Spleen (tissue), 11 donors: Measurements from ENCODE around the gene HMGXB3. TPM values are rescaled to one million over a fixed set of nuclear protein-coding genes. Genes with fewer than 3 reads are reported as not detected.

Source experiments
- DNase-seq: peaks from one replicate; pipeline ENCODE4 v3.0.0-alpha.2; 2020
- H3K27ac ChIP-seq, 8 donors: fragments of 200-600 bp; sonication (generic) in 7 of 8; 1 replicate in 4 of 8; 2 replicates in 4 of 8; pipeline versions ENCODE4 v1.5.0 to v1.8.0; 2016 to 2021; ENCODE audit warnings: inconsistent platforms in 4 of 8, mild to moderate bottlenecking in 4 of 8, moderate library complexity in 1 of 8
- H3K27me3 ChIP-seq, 7 donors: fragments of 200-600 bp; sonication (generic) in 6 of 7; replicated peaks in 1 of 7; 1 replicate in 4 of 7; 2 replicates in 3 of 7; pipeline versions ENCODE4 v1.5.0 to v1.8.0; 2016 to 2021; ENCODE audit warnings: inconsistent platforms in 3 of 7, mild to moderate bottlenecking in 1 of 7
- H3K36me3 ChIP-seq, 6 donors: fragments of 200-600 bp; sonication (generic) in 5 of 6; 1 replicate in 4 of 6; 2 replicates in 2 of 6; pipeline versions ENCODE4 v1.5.0 to v1.8.0; 2016 to 2021; ENCODE audit warnings: inconsistent platforms in 2 of 6
- H3K4me1 ChIP-seq, 6 donors: fragments of 200-600 bp; sonication (generic) in 5 of 6; 1 replicate in 3 of 6; 2 replicates in 3 of 6; pipeline versions ENCODE4 v1.5.0 to v1.8.0; 2016 to 2021; ENCODE audit warnings: inconsistent platforms in 3 of 6
- H3K4me3 ChIP-seq, 8 donors: fragments of 200-600 bp; sonication (generic) in 7 of 8; 1 replicate in 4 of 8; 2 replicates in 4 of 8; pipeline versions ENCODE4 v1.5.0 to v1.8.0; 2016 to 2021; ENCODE audit warnings: inconsistent platforms in 4 of 8, mild to moderate bottlenecking in 4 of 8, moderate library complexity in 2 of 8
- H3K9me3 ChIP-seq, 8 donors: fragments of 200-600 bp; sonication (generic) in 7 of 8; 1 replicate in 4 of 8; 2 replicates in 4 of 8; pipeline versions ENCODE4 v1.5.0 to v1.8.0; 2016 to 2021; ENCODE audit warnings: inconsistent platforms in 4 of 8
- POLR2A ChIP-seq, 3 donors: fragments of 450-650 bp; IDR thresholded peaks; one replicate each; pipeline ENCODE4 v1.5.1; 2017; ENCODE audit warnings: antibody characterized with exemption in 3 of 3, mild to moderate bottlenecking in 1 of 3
- POLR2AphosphoS5 ChIP-seq, 3 donors: sonication (generic); formaldehyde crosslinking; IDR thresholded peaks; one replicate each; pipeline ENCODE4 v1.5.1; 2017; ENCODE audit warnings: antibody characterized with exemption in 3 of 3
- WGBS, 5 donors: extraction: QIAGEN DNeasy Blood & Tissue Kit in 3 of 5; methylation state at CpG; one replicate each; pipeline versions ENCODE4 v1.1.5 to v1.1.7; 2013 to 2018; 5-methylcytosine and 5-hydroxymethylcytosine counted together
- intact Hi-C: fragments of 100-400 bp; cut with DNase I; formaldehyde crosslinking; loops from one replicate; pipeline ENCODE4 v1.15.0; 2023; ENCODE audit warnings: low total_unique reads
- polyA plus RNA-seq, 3 donors: library from polyadenylated mRNA; stranded (reverse); fragments of 200-250 nt; gene quantifications; one replicate each; pipeline ENCODE4 v1.2.1, GENCODE V29; 2013
- total RNA-seq, 7 donors: library from RNA; depleted of rRNA in 3 of 7; stranded (reverse); fragments of >200 nt in 3 of 7; fragmentation: NEBNext Ultra II Directional in 4 of 7; extraction: Animal tissue kit (Norgen Biotek cat#: 25700) in 4 of 7; gene quantifications; one replicate each; pipeline versions ENCODE4 v1.1.0 to v1.2.1, GENCODE V29; 2016 to 2021
- TF ChIP-seq, protein P1 (sequence below), 11 experiments: fragments of 200-600 bp in 7 of 11; fragments of 450-650 bp in 4 of 11; sonication (generic) in 4 of 11; IDR thresholded peaks in 8 of 11; conservative IDR thresholded peaks in 3 of 11; 1 replicate in 7 of 11; 2 replicates in 4 of 11; pipeline versions ENCODE4 v1.4.0 to v1.8.0; 2016 to 2021; ENCODE audit warnings: antibody characterized with exemption in 11 of 11, inconsistent platforms in 4 of 11, mild to moderate bottlenecking in 1 of 11
- donor health status: healthy with polysubstance abuse.
- donor health status: DM: no; HTN: no; CAD: no; lungs with moderate emphysema.
- donor health status: DM: no; HTN: no; CAD: no.
- donor health status: Bipolar disorder and iron deficiency.
- donor health status: healthy.
- donor health status: DM: no; HTN: no; CAD: no.
- donor health status: DM: yes; HTN: yes; CAD: no.

The HMGXB3 gene
- total and polyA plus RNA-seq, 10 donors, result 14.3 to 51.7 (median 34.6) TPM

GRCh38 chr5:150007050-150007449 lies 6.5 kb downstream of the HMGXB3 start:
- Histone ChIP-seq H3K4me3 (no peak overlapping the region), H3K27me3 (no peaks in the 10 kb centered on the region), H3K36me3 (peaks cover 0 to 92% (median 60%) of the 10 kb centered on the region in 6 donors), H3K27ac (no peak overlapping the region), H3K9me3 (no peaks in the 10 kb centered on the region), H3K4me1 (peaks cover 9 to 40% (median 14%) of the 10 kb centered on the region in 6 donors)
- intact Hi-C loops, result no loop called here
- TF ChIP-seq, protein P1, sequence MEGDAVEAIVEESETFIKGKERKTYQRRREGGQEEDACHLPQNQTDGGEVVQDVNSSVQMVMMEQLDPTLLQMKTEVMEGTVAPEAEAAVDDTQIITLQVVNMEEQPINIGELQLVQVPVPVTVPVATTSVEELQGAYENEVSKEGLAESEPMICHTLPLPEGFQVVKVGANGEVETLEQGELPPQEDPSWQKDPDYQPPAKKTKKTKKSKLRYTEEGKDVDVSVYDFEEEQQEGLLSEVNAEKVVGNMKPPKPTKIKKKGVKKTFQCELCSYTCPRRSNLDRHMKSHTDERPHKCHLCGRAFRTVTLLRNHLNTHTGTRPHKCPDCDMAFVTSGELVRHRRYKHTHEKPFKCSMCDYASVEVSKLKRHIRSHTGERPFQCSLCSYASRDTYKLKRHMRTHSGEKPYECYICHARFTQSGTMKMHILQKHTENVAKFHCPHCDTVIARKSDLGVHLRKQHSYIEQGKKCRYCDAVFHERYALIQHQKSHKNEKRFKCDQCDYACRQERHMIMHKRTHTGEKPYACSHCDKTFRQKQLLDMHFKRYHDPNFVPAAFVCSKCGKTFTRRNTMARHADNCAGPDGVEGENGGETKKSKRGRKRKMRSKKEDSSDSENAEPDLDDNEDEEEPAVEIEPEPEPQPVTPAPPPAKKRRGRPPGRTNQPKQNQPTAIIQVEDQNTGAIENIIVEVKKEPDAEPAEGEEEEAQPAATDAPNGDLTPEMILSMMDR (IDR thresholded peaks at IDR 0.05 in 8 of 11, conservative IDR thresholded peaks at IDR 0.05 in 3 of 11), result no peak
- no peak for TF ChIP-seq POLR2A (IDR thresholded peaks at IDR 0.05)
- TF ChIP-seq POLR2AphosphoS5 (IDR thresholded peaks at IDR 0.05), result no peak
- no peak for DNase-seq

- Histone ChIP-seq H3K27ac (no peak overlapping the region), H3K4me1 (peaks cover 0 to 12% (median 0%) of the 10 kb centered on the region in 6 donors), H3K27me3 (no peaks in the 10 kb centered on the region), H3K36me3 (peaks cover 0 to 100% (median 83%) of the 10 kb centered on the region in 6 donors), H3K9me3 (peaks cover 0 to 2% (median 0%) of the 10 kb centered on the region in 8 donors), H3K4me3 (no peak overlapping the region)
- intact Hi-C loops, result no loop called here
- DNase-seq, result no peak
- no peak for TF ChIP-seq POLR2A (IDR thresholded peaks at IDR 0.05)
- TF ChIP-seq, protein P1 (IDR thresholded peaks at IDR 0.05 in 8 of 11, conservative IDR thresholded peaks at IDR 0.05 in 3 of 11), result no peak
- TF ChIP-seq POLR2AphosphoS5 (IDR thresholded peaks at IDR 0.05), result no peak
- WGBS, 5 donors, result 87 to 93% (median 91%) methylated on average over 6 of the region's 6 CpGs
These were observed 9.3 kb downstream of the HMGXB3 start for GRCh38 chr5:150009671-150010387.

- Histone ChIP-seq H3K9me3 (peaks cover 0 to 19% (median 16%) of the 10 kb centered on the region in 8 donors), H3K27me3 (no peaks in the 10 kb centered on the region), H3K36me3 (peaks cover 3 to 100% (median 84%) of the 10 kb centered on the region in 6 donors), H3K27ac (no peak overlapping the region), H3K4me1 (no peaks in the 10 kb centered on the region), H3K4me3 (no peak overlapping the region)
- no peak for DNase-seq
- intact Hi-C loops, result no loop called here
- WGBS, 5 donors, result 94 to 99% (median 97%) methylated on average over 4 of the region's 4 CpGs
- TF ChIP-seq POLR2AphosphoS5 (IDR thresholded peaks at IDR 0.05) (no peak), POLR2A (IDR thresholded peaks at IDR 0.05) (no peak)
- TF ChIP-seq, protein P1 (IDR thresholded peaks at IDR 0.05 in 8 of 11, conservative IDR thresholded peaks at IDR 0.05 in 3 of 11), result no peak
These were observed 13.4 kb downstream of the HMGXB3 start for GRCh38 chr5:150013931-150014330.

- no peaks in the 10 kb centered on the region for H3K4me1 ChIP-seq
- peaks cover 0 to 19% (median 16%) of the 10 kb centered on the region in 8 donors for H3K9me3 ChIP-seq
- WGBS, 5 donors, result 96 to 98% (median 96%) methylated on average over 3 of the region's 3 CpGs
- no peaks in the 10 kb centered on the region for H3K27me3 ChIP-seq
- DNase-seq, result no peak
- no peak overlapping the region for H3K4me3 ChIP-seq
- TF ChIP-seq POLR2AphosphoS5 (IDR thresholded peaks at IDR 0.05) (no peak), POLR2A (IDR thresholded peaks at IDR 0.05) (no peak)
- TF ChIP-seq, protein P1 (IDR thresholded peaks at IDR 0.05 in 8 of 11, conservative IDR thresholded peaks at IDR 0.05 in 3 of 11), result no peak
- H3K36me3 ChIP-seq, result peaks cover 3 to 100% (median 85%) of the 10 kb centered on the region in 6 donors
- H3K27ac ChIP-seq, result no peak overlapping the region
- intact Hi-C loops, result no loop called here
These were observed 13.9 kb downstream of the HMGXB3 start for GRCh38 chr5:150014456-150014855.
